BE2C (cell line): ENCODE data around the gene NPS.

ENCODE experiments used
- DNase-seq: peaks from one replicate; pipeline ENCODE4 v3.0.0-alpha.2; 2020
- H3K27me3 ChIP-seq: fragments of 250-450 bp; sonication (Bioruptor Pico); 2 replicates; pipeline ENCODE4 v1.5.1; 2020; ENCODE audit warnings: mild to moderate bottlenecking
- H3K36me3 ChIP-seq: fragments of 250-450 bp; sonication (Bioruptor Pico); 2 replicates; pipeline ENCODE4 v1.5.1; 2020; ENCODE audit warnings: mild to moderate bottlenecking
- H3K4me1 ChIP-seq: fragments of 250-450 bp; sonication (Bioruptor Pico); 2 replicates; pipeline ENCODE4 v1.5.1; 2020
- H3K4me3 ChIP-seq: 2 replicates; pipeline ENCODE4 v1.5.1; 2011; ENCODE audit warnings: low read depth, low read length
- H3K9me3 ChIP-seq: fragments of 250-450 bp; sonication (Bioruptor Pico); 2 replicates; pipeline ENCODE4 v1.5.1; 2020
- TF ChIP-seq, protein P1 (sequence below): IDR thresholded peaks from 2 replicates; pipeline ENCODE4 v1.5.1; 2012; ENCODE audit warnings: mild to moderate bottlenecking, low read depth, low read length

NPS gene

GRCh38 chr10:127579640-127580039, 30.5 kb downstream of the NPS start:
- H3K4me1 ChIP-seq = no peaks in the 10 kb centered on the region
- no peak for DNase-seq
- H3K27me3 ChIP-seq = no peaks in the 10 kb centered on the region
- TF ChIP-seq, protein P1, sequence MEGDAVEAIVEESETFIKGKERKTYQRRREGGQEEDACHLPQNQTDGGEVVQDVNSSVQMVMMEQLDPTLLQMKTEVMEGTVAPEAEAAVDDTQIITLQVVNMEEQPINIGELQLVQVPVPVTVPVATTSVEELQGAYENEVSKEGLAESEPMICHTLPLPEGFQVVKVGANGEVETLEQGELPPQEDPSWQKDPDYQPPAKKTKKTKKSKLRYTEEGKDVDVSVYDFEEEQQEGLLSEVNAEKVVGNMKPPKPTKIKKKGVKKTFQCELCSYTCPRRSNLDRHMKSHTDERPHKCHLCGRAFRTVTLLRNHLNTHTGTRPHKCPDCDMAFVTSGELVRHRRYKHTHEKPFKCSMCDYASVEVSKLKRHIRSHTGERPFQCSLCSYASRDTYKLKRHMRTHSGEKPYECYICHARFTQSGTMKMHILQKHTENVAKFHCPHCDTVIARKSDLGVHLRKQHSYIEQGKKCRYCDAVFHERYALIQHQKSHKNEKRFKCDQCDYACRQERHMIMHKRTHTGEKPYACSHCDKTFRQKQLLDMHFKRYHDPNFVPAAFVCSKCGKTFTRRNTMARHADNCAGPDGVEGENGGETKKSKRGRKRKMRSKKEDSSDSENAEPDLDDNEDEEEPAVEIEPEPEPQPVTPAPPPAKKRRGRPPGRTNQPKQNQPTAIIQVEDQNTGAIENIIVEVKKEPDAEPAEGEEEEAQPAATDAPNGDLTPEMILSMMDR = no peak
- no peaks in the 10 kb centered on the region for H3K9me3 ChIP-seq
- H3K36me3 ChIP-seq = no peaks in the 10 kb centered on the region
- no peak overlapping the region for H3K4me3 ChIP-seq

DNA sequence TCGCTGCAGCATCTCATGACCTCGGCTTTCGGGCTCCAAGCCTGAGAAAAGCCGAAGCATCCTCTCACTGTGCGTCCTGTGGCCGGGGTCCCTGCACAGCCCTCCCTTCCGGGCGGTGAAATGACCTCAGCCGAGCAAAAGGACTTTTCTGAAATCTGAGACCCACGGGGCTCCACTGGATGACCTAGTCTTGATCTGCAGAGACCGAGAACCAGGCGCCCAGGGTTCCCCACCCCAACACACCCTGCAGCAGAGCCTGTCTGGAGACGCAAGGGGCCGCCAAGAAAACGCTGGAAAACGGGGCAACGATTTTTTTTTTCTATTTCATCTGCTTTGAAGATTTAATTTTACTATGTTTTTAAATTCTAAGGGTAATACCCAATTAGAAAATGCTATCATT, 31.7 kb downstream of the NPS start:
- H3K4me1 ChIP-seq = no peaks in the 10 kb centered on the region
- DNase-seq = no peak
- no peaks in the 10 kb centered on the region for H3K9me3 ChIP-seq
- H3K27me3 ChIP-seq = no peaks in the 10 kb centered on the region
- no peak overlapping the region for H3K4me3 ChIP-seq
- no peaks in the 10 kb centered on the region for H3K36me3 ChIP-seq
- TF ChIP-seq, protein P1 = no peak

DNA sequence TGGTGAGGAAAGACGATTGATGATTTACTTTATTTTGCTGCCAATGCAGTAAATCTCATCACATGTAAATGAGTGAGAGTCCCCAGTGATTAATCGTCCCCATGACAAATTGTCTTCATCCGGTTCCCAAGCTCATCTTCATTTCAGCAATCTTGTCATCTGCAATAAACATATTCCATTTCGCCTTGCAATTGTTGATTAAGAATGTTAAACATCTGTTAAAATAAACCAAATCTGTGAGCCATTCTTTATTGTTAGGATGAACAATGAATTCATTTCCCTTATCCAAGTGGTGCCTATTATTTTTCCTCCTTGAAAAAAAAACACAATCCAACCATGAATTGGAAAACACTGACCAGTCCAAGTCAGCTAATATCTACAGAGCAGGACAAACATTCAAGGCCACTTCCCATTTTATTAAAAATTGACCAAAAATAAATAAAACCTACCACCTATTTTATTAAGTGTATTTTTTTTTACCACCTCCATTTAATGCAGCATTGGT, 36.5 kb downstream of the NPS start:
- no peaks in the 10 kb centered on the region for H3K27me3 ChIP-seq
- H3K4me3 ChIP-seq = no peak overlapping the region
- H3K9me3 ChIP-seq = no peaks in the 10 kb centered on the region
- no peaks in the 10 kb centered on the region for H3K36me3 ChIP-seq
- no peak for DNase-seq
- H3K4me1 ChIP-seq = no peaks in the 10 kb centered on the region
- TF ChIP-seq, protein P1 = no peak

- no peak for DNase-seq
- no peak overlapping the region for H3K4me3 ChIP-seq
- no peaks in the 10 kb centered on the region for H3K36me3 ChIP-seq
- H3K9me3 ChIP-seq = no peaks in the 10 kb centered on the region
- TF ChIP-seq, protein P1 = no peak
- no peaks in the 10 kb centered on the region for H3K4me1 ChIP-seq
- no peaks in the 10 kb centered on the region for H3K27me3 ChIP-seq
These were observed 38.7 kb downstream of the NPS start for GRCh38 chr10:127587668-127588365.

DNA sequence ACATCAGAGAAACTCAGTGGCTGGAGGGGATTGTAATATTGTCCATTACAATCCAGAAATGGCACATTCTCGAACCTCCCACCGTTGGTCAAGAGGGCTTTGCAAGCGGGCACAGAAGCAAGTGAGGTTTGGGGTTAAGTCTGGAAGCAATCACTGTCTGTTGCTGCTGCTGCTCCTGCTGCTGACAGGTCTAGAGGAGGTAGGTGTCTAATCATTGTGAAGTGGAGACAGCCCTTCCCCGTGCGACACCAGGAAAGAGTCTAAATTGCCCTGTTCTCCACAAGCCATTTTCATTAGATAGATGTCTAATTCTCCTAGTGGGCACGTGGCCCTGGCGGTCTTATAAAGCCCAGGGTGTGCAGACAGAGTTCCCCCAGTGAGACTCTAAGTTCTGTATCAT, 43.5 kb downstream of the NPS start:
- Histone ChIP-seq H3K9me3 (no peaks in the 10 kb centered on the region), H3K4me3 (no peak overlapping the region), H3K36me3 (no peaks in the 10 kb centered on the region), H3K27me3 (no peaks in the 10 kb centered on the region), H3K4me1 (no peaks in the 10 kb centered on the region)
- TF ChIP-seq, protein P1 = no peak
- no peak for DNase-seq

GRCh38 chr10:127600479-127600878, 51.4 kb downstream of the NPS start:
- Histone ChIP-seq H3K4me3 (no peak overlapping the region), H3K36me3 (no peaks in the 10 kb centered on the region), H3K4me1 (no peaks in the 10 kb centered on the region), H3K27me3 (no peaks in the 10 kb centered on the region), H3K9me3 (no peaks in the 10 kb centered on the region)
- no peak for DNase-seq
- TF ChIP-seq, protein P1 = no peak
